H54 (cell line): ENCODE results near the gene FAM3C.
"Not testable (repeated sequence)": the region's sequence is repeated elsewhere in the genome, so short reads cannot be mapped to it uniquely, and the experiment has no call there.

Experiments used
- DNase-seq: peaks from one replicate; pipeline ENCODE4 v3.0.0; 2011; ENCODE audit warnings: low spot score, mixed read lengths; ENCODE audit not compliant: insufficient read length
- FAIRE-seq: peaks from 3 replicates; lab custom pipeline; 2011; peaks lifted over from hg19 to GRCh38; lab: Jason Lieb, UNC
- POLR2A ChIP-seq: IDR thresholded peaks from 2 replicates; pipeline ENCODE4 v1.6.1; 2011; ENCODE audit warnings: low read depth, mild to moderate bottlenecking, low read length

FAM3C gene

DNA sequence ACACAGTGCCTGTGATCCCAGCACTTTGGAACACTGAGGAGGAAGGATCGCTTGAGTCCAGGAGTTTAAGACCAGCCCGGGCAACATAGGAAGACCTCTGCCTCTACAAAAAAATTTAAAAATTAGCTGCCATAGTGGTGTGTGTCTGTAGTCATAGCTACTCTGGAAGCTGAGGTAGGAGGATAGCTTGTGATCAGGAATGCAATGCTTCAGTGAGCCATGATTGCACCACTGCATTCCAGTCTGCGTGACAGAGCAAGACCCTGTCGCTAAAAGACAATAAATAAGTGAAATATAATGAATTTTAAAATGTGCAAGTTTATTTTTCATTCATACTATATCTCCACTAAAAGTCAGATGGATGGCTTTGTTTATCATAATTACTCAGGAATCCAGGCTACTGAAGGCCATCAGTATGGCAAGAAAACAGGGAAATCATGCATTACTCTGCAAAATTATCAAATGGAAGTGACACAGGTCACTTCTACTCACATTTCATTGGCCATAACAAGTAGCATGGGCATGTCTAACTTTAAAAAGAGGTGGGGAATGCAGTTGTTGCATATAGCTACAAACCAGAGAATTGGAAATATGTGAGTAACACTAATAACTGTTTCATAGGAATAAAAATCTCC lies 32.9 kb upstream of the FAM3C start:
- TF ChIP-seq POLR2A: no peak
- DNase-seq (no peak), FAIRE-seq (no peak)

DNA sequence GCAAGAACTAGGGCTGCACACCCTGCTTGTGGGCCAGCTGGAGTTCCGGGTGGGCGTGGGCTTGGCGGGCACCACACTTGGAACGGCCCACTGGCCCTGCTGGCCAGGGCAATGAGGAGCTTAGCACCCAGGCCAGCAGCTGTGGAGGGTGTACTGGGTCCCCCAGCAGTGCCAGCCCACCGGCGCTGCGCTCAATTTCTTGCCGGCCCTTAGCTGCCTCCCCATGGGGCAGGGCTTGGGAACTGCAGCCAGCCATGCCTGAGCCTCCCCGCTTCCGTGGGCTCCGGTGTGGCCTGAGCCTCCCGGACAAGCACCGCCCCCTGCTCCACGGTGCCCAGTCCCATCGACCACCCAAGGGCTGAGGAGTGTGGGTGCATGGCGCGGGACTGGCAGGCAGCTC lies 25.6 kb upstream of the FAM3C start:
- FAIRE-seq, DNase-seq: not testable (repeated sequence)

DNA sequence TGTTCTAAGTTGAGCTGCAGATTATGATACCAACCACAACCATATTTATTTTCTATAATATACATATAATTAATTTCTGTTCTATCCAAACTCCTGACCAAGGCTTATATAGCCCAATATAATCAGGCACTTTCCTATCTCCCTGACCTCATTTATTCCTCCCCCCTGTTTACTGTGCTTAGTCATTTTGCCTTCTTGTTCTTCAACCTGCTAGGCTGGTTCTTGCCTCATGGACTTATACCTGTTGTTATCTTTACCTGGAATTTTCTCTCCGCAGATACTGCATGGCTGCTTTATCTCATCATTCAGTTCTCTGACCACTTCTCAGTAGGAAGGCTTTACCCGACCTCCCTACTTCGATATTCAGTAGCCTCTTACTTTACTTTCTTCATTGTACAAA lies 24.9 kb upstream of the FAM3C start:
- no peak for FAIRE-seq
- TF ChIP-seq POLR2A: no peak
- no peak for DNase-seq

DNA sequence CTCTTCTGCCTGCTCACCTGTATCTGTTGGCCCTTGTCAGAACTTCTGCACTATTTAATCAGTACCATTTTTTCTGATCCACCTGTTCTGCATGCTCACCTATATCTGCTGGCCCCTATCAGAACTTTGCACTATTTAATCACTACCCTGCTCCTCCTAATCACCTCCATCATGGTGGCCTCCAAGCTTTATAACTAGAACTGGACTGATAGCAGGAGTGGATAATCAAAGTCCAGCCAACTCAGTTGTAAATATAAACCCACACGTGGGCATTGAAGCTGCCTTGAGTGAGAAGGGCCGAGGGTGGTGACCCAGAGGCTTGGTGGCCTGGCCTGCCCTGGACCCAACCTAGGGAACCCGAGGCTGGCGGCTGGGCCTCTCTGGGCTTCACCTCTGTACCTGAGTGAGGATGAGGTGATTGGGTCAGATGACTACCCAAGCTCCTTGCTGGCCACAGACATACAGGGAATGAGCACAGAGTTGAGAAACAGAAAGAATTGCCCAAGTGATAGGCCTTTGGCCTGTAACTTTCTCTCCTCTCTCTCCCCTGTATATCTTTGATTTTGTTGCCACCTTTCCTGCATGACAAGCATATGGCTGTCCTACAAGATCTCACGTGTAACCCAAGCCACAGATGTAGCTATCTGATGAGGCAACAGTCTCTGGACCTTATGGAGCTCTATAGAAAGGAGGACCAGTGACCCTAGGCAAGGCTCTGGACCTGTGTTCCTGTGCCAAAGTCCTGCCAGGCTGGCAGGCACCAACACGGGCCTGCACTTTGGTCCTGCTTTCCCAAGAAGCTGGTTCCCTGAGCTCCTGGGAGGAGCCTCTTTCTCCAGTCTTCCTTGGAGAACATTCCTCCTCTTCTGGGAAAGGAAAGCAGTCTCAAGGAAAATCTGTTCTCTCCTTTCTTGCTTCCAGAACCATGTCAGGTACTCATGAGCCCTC lies 23.4 kb upstream of the FAM3C start:
- DNase-seq (no peak), FAIRE-seq (no peak)
- TF ChIP-seq POLR2A: no peak

DNA sequence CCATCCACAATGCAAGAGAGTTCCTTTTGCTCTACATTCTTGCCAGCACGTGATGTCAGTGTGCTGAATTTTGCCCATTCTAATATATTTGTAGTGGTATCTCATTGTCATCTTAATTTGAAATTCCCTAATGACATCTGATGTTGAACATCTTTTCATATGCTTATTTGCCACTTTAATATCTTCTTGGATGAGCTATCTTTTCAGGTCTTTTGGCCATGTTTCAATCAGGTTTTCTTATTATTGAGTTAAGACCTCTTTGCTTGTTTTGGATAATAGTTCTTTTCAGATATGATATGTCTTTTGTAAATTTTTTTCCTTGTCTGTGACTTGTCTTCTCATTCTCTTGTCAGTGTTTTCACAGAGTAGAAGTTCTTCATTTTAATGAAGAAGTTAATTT lies 20.4 kb upstream of the FAM3C start:
- FAIRE-seq (no peak), DNase-seq (no peak)
- TF ChIP-seq POLR2A: no peak

DNA sequence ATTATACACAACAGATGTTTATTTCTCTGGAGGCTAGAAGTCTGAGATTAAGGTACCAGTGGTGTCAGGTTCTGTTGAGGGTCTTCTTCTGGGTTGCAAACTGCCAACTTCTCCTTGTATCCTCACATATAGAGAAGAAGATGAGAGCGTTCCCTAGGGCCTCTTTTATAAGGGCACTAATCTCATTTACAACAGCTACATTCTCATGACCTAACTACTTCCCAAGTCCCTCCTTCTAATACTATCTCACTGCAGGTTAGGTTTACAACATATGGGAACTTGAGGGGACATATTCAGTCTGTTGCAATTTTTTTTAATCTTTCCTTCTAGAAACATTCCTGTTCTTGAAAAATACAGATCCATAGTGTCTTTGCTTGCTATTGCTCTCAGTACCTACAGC lies 18.3 kb upstream of the FAM3C start:
- DNase-seq (no peak), FAIRE-seq (no peak)
- TF ChIP-seq POLR2A: no peak

DNA sequence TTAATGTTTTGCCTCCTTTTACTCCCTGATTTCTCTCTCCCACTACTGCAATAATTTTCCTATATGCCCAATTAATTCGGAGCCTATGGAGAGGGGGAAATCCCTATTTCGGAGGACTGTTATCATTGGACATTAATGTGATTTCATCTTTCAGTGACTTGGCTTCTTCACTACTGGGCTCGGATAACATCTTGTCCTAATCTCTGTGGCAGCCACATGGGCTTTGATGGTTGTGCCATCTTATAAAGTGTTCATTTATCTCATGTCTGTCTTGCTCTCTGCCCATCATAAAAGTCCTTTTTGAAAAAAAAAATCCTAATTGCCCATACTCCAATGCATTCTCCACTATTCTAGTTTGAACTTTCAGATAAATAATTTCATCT lies 15.5 kb upstream of the FAM3C start:
- DNase-seq (no peak), FAIRE-seq (no peak)
- TF ChIP-seq POLR2A: no peak

DNA sequence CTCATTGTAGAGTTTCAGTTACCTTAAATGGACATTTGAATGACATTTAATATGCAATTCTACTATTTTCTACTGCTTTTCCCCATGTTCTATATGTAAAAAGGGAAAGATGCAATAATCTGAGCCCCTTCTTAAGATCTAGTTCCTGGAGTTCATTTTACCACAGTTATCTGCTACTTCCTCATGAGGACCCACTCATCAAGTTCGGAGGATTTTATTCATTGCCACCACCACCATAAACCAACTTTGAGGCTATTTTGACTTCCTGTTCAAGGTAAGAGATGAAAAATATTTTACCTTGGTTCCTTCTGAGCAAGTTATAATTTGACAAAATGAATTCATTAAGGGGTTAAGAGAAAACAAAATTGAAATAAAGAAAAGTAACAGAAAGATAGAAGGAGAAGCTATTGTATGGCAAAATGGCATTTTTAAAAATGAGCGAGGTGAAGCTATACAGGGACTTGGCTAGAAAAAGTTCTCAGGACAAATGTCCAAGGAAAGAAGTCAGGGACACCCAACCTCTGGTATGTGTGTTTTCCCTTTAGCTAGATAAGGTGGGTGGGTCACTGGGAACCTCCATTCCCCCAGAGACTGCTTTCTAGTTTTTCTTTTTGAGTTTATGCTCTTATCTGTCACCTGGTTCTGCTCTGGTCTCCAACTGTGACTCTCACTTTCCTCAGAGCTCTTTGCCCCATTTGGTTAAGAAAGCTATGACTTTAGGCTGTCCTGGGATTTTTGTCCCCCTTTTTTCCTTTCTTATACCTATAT lies 14.9 kb upstream of the FAM3C start:
- FAIRE-seq: no peak
- DNase-seq: no peak
- no peak for TF ChIP-seq POLR2A

DNA sequence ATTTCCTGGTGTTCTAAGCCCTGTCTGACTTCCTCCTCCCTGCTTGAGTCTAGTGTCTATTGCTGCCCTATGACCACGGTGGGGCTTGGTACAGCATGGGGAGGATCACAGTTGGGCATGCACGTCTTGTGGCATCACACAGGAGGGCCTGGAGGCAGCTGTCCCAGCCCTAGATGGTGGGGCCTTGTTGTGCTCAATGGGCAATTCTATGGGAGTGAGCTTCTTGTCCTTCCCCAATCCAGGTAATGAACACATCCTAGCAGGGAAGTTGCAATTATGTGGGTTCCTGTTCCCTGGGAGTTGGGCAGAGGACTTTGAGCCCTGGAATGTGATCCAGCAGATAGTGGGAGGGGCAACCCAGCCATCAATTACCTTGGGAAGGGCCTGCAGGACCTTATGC lies 10.8 kb upstream of the FAM3C start:
- DNase-seq (no peak), FAIRE-seq (no peak)

DNA sequence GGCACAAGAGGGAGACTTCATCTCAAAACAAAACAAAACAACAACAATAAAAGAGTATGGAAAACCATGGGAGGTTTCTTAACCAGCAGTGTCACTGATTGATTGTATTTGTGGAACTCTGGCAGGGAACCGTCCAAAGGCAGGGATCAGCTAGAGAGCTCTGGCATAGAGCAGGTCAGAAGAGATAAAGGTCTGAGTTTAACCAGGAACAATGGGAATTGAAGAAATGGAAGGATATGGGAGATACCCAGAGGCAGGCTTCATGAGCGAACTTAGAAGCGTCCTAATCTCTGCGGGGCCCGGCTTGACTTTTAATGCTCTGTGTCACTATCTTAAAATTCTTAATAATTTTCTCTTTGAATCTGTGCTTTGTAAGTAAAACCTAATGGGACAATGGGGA lies 10.4 kb upstream of the FAM3C start:
- DNase-seq: no peak
- FAIRE-seq: no peak
- no peak for TF ChIP-seq POLR2A

More for the DNA sequence above, 10.8 kb upstream of the FAM3C start:
- no peak for TF ChIP-seq POLR2A

DNA sequence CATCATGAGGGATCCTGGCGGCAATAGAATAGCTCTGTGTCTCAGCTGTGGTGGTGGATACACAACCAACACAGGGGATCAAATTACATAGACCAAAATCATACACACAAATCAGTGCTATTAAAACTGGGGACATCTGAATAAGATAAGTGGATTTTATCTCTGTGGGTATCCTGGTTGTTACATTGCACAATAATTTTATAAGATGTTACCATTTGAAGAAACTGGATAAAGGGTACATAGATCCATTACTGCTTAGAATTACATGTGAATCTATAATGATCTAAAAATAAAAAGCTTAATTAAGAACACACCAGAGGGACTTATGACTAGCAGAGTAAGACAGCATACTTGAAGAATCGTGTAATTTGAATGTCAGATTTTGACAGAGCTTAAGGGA lies 8.2 kb upstream of the FAM3C start:
- DNase-seq: no peak
- no peak for TF ChIP-seq POLR2A
- FAIRE-seq: no peak

DNA sequence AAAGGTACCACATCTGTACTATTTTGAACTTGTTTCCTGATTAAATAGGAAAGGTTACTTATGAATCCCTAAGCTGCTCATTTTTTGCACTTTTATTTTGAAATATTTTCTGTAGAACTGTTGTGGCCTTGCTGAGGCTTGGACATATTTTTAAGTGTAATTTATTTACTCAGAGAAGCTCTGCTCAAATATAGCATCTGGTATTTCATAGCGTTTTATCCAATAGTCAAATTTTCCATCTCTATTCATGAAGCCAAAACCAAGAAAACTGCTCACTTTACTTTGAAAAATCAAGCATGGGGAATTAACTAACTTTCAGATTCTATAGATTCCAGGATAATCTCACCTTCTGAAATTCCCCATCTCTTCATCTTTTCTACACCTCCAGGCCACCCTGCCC lies 6.6 kb upstream of the FAM3C start:
- FAIRE-seq (no peak), DNase-seq (no peak)
- no peak for TF ChIP-seq POLR2A

DNA sequence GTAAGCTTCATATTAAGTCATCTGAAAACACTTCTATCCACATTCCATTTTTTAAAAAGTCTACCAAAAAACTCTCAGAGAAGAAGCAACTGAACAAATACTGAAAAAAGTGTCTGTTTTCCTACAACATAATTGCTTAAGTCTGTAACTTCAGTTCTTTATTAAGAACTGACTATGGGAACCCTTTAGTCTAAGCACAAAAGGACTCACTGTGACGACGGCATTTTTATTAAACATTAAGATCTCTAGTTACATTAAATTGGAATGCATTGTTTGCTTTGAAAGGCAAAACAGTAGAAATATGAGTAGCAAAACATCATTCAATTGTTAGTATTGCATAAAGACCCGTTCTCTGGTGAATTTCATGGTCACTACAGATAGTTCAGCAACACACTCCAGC lies 5.8 kb upstream of the FAM3C start:
- DNase-seq: no peak
- no peak for TF ChIP-seq POLR2A
- no peak for FAIRE-seq

DNA sequence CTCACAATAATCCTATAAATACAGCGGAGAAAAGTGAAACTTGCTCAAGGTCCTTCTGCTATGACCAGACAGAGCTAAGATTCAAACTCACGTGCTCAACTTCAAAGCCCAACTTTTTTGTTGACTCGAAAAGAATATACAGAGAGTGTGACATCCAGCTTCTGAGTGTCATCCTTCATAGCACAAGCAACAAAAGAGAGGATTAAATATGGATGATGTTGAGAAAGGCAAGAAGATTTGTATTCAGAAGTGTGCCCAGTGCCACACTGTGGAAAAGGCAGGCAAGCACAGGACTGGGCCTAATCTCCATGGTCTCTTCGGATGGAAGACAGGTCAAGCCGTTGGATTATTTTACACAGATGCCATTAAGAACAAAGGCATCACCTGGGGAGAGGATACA lies 2.1 kb upstream of the FAM3C start:
- no peak for DNase-seq
- FAIRE-seq: peak; percentile 61
- TF ChIP-seq POLR2A: no peak
